DMS 273 (cell line): ENCODE measurements around the gene TTC21A.
"Not testable (repeated sequence)": the region's sequence is repeated elsewhere in the genome, so short reads cannot be mapped to it uniquely, and the experiment has no call there.

ENCODE experiments used
- DNase-seq: peaks from one replicate; lab custom pipeline; 2025; ENCODE audit not compliant: unreplicated experiment; lab: John Stamatoyannopoulos, UW

TTC21A gene, protein sequence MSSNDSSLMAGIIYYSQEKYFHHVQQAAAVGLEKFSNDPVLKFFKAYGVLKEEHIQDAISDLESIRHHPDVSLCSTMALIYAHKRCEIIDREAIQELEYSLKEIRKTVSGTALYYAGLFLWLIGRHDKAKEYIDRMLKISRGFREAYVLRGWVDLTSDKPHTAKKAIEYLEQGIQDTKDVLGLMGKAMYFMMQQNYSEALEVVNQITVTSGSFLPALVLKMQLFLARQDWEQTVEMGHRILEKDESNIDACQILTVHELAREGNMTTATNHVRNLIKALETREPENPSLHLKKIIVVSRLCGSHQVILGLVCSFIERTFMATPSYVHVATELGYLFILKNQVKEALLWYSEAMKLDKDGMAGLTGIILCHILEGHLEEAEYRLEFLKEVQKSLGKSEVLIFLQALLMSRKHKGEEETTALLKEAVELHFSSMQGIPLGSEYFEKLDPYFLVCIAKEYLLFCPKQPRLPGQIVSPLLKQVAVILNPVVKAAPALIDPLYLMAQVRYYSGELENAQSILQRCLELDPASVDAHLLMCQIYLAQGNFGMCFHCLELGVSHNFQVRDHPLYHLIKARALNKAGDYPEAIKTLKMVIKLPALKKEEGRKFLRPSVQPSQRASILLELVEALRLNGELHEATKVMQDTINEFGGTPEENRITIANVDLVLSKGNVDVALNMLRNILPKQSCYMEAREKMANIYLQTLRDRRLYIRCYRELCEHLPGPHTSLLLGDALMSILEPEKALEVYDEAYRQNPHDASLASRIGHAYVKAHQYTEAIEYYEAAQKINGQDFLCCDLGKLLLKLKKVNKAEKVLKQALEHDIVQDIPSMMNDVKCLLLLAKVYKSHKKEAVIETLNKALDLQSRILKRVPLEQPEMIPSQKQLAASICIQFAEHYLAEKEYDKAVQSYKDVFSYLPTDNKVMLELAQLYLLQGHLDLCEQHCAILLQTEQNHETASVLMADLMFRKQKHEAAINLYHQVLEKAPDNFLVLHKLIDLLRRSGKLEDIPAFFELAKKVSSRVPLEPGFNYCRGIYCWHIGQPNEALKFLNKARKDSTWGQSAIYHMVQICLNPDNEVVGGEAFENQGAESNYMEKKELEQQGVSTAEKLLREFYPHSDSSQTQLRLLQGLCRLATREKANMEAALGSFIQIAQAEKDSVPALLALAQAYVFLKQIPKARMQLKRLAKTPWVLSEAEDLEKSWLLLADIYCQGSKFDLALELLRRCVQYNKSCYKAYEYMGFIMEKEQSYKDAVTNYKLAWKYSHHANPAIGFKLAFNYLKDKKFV (N-terminal part only)

DNA sequence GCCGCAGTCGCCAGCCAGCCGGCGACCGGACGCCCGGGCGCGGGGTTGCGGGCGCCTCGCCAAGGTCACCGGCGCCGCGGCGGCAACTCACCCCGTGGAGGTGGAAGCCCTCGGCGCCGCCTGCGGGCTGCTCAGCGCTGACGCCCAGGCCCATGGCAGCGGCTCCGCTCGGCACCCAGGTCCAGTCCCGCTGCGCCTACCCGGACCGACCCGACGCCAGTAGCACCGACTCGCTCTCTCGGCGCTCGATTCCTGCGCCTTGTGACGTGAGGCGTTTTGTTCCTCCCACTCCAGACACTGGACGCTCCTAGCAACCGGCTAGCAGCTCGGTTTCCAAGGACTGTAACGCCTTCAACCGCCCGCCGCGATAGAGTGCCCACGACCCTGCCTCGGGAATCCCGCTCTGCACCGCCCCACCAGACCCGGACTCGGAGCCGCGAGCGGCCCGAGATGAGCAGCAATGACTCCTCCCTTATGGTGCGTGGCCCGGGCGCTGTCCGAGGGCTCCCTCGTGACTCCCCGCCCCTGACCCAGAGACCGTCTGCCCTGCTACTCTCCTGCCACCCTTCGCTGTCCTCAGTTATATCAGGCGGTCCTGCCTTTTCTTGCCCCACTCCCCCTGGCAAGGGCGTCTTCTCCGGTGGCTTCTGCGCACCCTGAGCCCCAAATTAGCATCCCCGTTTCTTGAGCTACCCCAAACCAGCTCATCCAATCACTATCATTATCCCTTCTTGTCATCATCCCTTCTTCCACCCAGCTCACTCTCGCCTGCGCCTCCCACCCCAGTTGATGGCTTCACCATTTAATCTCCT is at the start of gene TTC21A, which contains the start of gene GORASP1:
TSS of gene TTC21A (plus strand) at position 293 of the 812 bp plus-strand sequence. CDS start at position 451, 158 bp downstream.
TSS of gene GORASP1 (minus strand) at position 240 of the 812 bp plus-strand sequence. CDS start at position 154, 86 bp downstream.
- DNase-seq: peak; percentile 90

DNA sequence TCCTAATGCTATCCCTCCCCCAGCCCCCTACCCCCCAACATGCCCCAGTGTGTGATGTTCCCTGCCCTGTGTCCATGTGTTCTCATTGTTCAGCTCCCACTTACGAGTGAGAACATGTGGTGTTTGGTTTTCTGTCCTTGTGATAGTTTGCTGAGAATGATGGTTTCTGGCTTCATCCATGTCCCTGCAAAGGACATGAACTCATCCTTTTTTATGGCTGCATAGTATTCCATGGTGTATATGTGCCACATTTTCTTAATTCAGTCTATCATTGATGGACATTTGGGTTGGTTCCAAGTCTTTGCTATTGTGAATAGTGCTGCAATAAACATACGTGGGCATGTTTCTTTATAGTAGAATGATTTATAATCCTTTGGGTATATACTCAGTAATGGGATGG is 46.3 kb upstream of the TTC21A start:
- DNase-seq: not testable (repeated sequence)

DNA sequence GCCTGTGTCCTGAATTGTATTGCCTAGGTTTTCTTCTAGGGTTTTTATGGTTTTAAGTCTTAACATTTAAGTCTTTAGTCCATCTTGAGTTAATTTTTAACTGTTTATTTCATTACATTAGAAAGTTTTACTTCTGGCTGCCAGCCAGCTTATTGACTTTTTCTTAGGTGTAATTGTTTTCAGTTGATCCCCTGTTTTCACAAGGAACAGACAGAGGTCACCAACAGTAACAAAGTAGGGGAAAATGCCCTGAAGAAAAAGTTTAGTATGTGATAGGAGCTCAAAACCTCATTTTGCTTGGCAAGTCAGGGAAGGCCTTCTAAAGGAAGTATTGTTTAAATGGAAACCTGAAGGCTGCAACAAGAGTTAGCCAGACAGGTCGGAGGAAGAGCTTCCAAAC is 45.3 kb upstream of the TTC21A start:
- DNase-seq: no peak

DNA sequence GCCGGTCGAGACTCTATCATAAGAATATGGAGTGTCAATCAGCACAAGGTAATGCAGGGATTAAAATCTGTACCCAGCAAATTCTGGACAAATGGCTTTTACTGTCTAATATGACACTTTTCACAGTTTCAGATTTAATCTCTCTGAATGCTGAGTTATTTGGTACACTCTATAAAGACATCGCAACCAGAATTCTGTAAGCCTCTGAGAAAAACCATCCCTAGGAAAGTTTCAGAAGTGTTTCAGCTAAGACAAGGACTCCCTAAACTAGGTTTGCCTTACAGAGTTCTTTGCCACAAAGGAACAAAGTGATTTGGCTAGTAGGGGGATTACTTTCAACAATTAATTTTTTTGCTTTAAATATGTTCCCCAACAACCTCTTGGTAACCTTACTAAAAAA is 44.3 kb upstream of the TTC21A start:
- no peak for DNase-seq

DNA sequence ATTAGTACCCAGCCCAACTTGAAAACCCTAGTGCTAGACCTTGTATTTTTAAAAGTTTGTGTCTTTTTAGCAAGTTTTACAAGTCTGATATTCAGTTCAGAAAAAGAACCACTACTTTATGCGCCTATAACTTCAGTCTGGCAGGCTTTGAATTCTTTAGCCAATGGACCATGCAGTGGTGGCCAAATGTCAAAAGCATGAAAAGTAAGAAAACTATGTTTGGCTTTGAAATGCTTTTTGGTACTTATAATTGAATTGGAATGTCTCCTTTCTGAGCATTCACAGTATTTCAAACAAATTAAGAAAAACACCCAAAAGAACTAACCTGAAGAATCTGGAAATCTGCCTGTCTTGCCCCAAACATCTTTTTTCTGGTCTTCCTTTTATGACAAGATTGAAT is 42.8 kb upstream of the TTC21A start:
- no peak for DNase-seq

DNA sequence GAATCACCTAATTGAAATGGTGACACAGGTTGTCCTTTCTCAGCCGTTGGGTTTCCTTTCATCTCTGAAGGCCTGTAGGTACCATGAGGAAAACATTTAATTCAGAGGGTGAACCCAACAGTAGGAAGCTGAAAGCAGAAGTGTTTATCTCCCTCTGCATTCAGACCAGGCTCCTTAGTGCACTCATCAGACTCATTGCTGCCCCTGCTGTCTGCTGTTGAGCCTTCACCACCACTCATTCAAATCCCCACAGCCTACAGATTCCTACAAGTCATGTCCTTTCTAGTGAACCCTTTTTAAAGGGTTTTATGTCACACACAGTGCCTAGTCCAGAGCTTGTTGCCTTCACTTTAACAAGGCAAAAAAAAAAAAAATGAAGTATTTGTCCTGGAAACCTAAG is 42.3 kb upstream of the TTC21A start:
- peak; percentile 51 for DNase-seq

DNA sequence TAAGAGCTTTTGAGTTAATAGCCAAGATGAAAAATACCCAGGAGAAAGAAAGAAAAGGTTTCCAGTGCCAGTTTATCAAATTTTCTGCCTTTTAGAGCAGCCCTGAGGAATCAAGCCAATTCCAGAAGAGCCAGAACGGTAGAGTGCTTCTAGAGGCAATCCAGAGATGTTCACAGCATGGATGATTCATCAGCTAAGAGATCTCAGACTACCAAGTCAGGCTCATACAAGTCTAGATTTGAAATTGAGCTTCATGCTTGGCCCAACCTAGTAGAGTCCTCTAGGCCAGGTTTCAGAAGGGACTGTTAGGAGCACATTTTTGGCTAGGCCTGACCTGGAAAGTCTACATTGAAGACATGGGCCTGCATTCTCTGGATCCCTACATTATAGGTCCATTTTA is 40.2 kb upstream of the TTC21A start:
- no peak for DNase-seq

DNA sequence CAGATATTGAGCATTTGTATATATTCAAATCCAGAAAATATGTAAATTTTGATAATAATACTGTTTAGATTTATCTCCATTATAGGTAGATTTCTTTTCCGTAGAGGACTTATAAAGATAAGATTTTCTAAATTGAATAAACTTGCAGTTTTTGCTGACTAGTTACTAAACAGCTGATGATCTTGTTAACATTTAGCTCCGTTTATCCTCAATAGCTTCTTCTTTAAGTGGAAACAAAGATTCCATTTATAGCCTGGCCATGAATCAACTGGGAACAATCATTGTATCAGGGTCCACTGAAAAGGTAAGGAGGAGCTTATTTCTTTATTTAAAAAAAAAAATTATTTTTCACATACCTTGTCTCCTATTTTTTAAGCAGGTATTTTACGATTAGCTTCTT is 38.9 kb upstream of the TTC21A start:
- DNase-seq: no peak

DNA sequence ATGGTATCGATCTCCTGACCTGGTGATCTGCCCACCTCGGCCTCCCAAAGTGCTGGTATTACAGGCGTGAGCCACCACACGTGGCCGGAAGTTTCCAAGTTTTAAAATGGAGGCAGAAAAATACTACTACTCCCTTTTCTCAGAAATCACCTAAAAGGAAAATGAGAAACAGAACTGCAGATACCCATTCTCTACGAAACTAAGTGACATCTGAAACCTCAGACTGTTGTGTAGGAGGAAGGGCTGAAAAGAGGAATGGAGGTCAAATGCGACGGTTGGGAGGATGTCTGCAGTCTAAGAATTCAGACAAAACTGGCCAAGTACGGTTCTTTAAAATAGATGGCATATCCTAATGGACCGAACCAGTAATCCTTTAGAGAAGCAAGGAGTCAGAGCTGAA is 31.6 kb upstream of the TTC21A start:
- no peak for DNase-seq

DNA sequence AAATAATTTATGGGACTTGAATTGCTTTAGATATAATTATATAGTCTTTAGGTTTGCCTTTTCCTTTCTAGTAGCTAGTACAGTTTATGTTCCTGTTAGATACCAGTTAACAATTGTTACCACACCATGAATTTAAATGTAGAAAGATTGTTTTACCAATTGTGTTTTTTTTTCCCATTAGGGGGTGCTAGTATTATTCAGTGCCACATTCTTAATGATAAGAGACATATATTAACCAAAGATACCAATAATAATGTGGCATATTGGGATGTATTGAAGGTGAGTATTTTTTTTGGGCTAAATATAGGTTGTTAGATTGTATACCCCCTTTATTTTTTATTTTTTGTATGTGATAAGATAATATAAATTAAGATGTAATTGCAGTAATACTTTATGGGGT is 27.9 kb upstream of the TTC21A start:
- DNase-seq: no peak

DNA sequence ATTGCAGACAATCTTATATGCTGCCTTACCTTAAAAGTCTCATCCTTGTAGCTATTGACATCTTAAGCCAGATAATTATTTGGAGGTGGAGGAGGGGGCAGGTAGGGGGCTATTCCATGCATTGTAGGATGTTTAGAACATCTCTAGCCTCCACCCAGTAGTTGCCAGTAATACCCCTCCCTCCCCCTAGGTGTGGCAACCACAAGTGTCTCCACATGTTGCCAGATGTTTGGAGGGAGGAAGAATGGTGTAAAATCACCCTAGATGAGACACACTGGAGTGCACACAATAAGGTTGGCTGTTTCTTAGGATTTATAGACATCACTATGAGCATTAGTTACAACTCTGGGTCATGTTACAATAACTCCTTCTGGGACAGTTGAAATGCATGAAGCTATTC is 27.5 kb upstream of the TTC21A start:
- DNase-seq: no peak

DNA sequence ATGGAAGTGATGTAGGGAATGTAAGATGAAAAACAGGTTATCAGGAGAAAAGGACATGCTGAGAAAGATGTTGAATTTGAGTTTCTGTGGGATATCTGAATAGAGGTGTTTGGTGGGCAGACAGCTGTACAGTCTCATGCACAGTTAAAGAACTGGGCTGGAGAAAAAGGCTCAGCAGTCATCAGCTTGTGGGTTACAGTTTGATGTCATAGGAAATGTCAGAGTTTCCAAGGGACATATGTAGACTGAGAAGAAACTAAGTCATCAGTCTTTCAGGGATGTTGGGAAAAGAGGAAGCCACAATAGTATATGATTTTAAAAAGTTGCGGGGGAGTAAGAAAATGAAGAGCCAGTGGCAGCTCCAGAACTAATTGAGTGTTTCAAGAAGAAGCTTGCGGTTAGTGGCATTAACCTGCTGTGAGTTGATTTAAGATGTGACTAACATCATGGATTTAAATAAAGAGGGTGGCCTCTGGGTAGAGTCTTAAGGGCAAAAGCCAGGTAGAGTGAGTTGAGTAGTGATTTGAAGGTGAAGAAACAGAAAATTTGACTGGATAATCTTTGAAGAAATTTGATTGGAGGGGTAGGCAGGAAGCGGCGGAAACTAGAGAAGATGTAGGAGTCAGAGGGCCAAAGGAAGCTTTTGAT is 24.7 kb upstream of the TTC21A start:
- DNase-seq: no peak

DNA sequence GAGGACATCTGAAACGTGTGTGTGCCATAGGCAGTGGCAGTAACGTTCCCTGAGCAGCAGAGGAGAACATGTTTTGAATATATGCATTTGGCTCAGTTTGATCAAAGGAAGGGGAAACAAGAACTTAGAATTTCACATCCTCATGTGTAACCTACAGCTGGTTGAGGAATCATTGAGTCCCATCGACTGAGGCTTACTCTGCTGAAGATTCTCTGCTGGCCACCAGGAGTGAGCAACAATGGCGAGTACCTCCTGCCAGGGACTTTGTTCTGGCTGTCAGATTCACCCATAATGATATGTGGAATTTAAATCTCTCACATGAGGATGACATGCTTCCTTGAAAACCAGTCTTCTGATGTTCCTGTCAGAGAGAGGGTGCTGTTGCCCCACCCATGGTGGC is 21.3 kb upstream of the TTC21A start:
- no peak for DNase-seq

DNA sequence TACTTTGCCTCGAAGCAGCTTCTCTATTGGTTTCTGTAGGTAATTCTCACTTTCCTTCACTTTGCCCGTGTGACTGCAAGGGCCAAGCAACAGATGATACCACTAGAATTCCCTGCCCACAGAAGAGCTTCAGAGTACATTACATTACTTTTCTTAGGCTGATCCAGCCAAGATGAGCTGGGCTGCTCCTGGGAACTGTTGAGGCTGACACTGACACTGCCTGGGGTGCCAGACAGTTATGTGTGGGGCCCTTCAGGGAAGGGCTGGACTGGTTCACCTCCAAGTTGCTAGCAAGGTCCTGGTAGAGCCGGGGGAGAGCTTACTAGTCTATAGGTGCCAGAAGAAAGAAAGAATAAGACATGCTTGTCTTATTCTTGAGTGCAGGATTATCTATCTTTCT is 19.0 kb upstream of the TTC21A start:
- no peak for DNase-seq

DNA sequence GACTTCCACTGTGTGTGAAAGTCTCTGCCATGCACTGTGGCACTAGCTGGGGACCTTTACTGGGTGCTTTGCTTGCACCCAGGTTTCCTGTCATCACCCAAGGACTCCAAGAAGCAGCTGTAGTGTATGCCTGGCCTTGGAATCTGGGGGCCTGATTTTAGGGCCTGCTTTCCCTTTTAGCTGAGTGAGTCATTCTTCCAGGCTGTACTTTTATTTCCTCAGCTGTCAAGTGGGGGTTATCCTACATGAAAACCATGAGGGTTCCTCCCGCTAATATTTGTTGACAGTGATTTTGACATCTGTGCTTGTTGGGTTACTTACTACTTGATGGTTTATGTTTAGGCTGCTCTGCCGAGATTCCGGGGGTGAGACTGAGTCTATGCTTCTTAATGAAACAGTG is 18.6 kb upstream of the TTC21A start:
- DNase-seq: no peak

DNA sequence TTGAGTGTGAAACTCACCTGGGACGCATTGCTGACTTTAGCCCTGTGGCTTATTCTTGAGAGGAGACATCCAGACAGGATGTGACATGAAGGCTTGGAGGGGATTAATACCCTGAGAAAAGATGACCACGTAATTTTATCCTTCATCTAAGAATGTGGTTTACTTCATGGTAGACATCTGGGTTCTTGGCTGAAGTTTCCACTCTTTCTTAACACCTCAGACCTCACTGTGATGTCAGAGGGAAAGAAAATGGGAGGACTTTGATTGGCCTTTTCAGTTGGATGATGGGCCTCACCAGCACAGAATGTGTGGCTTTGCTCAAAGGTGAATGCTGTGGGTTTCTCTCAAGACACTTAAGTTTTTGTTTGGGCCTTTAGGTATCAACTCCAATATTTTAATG is 16.6 kb upstream of the TTC21A start:
- no peak for DNase-seq

DNA sequence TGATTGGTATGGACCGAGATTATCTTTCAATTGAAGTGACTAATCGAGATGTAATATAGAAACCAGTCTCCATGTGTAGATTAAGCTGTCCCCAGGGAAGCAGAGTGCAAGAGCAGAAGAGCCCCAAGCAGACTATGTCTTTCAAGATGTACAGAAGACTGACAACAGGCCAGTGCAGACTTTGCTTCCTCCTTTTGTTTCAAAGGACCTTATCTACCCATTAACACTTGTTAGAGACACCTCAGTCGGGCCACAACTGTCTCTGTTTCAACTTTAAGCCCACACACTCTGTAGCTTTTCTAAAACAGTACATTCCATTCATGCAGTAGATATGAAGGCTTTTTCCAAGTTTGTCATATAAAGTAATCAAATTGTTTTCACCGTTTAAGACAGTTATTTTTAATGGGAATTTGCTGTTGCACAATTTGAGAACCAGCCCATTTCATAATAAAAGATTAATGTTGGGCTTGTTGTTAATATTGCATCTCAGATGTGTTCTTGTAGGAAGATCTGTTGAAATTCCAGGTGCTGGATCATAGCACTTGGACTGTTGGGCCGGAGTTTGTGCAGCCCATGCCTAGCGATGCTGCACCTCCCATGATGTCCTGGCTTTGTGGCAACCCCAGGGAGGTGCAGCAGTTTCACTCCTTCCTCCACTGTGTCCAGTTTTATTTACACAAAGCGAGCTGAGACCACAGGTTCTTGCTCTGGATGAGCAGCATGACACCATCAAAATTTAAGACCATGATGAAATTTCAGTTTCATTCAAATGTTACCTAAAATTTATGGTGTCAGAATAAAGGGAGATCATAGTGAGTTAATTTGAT is 12.4 kb upstream of the TTC21A start:
- no peak for DNase-seq

DNA sequence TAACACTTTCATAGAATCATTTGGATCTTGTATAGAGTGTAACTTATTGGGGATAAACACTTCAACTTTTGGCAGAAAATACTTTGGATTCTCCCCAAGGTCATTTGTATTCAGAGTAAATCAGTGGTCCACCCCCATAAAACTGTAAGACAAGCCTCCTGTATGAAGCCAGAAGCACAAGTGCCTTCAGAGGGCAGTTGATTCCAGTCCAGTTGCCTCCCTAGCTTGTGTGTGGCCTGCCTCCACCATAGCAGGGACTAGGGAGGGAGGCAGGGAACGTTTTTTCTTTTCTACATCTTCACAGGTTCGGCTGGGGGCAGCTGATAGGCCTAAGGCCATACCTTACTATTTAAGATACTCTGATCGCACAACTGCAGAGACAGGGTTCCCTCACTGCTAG is 11.7 kb upstream of the TTC21A start:
- no peak for DNase-seq

DNA sequence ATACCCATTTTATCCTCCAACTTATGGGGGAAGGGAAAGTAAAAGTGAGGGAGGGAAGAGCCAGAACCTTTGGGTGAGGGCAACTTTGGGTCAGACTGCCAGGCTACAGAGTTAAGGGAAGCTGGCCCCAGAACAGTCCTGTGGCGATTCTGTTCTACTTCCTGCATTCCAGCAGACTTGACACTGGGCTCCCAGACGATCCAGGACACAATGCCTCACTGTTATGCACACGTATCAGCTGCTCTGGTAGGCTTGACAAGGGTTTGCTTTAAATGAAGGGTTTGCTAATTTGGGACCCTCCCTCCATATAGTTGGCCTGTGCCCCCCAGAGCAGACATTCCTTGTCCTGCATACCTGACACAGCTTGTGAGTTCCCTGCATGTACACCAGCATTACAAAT is 10.7 kb upstream of the TTC21A start:
- no peak for DNase-seq
